Stimulated activated CD4-positive, alpha-beta T cell treated with anti-CD3 and anti-CD28 coated beads, Interleukin-1b, Interleukin-23, amount 100 ng/mL, for 24 hours (primary cell): ENCODE results near the gene EID2.

Experiments used
- DNase-seq, 4 experiments: peaks; one replicate each; pipeline ENCODE4 v3.0.0-alpha.2; 2020; ENCODE audit warnings: low read depth in 4 of 4, low spot score in 1 of 4

Gene EID2

GRCh38 chr19:39539165-39539517 lies 820 bp downstream of the EID2 start:
- no peak for DNase-seq

- DNase-seq = no peak
Measured at GRCh38 chr19:39533791-39534190, 6.2 kb downstream of the EID2 start.

- no peak for DNase-seq
Measured at GRCh38 chr19:39533003-39533512, 6.9 kb downstream of the EID2 start.

GRCh38 chr19:39532233-39533002 lies 7.5 kb downstream of the EID2 start, which contains the start of gene EID2B:
TSS of gene EID2B (minus strand) at chr19:39532852. CDS start at chr19:39532802, 50 bp downstream.
- DNase-seq = peak; percentile 88 to 96 (median 90)

GRCh38 chr19:39531834-39532232 lies 8.1 kb downstream of the EID2 start:
- DNase-seq = no peak

- DNase-seq = no peak
Measured at GRCh38 chr19:39525205-39525604, 14.8 kb downstream of the EID2 start.

- no peak for DNase-seq
Measured at GRCh38 chr19:39524495-39524894, 15.5 kb downstream of the EID2 start.

- no peak for DNase-seq
Measured at GRCh38 chr19:39520541-39521484, 19.1 kb downstream of the EID2 start.

GRCh38 chr19:39518975-39519374 lies 21.0 kb downstream of the EID2 start:
- no peak for DNase-seq

- DNase-seq = no peak
Measured at GRCh38 chr19:39518458-39518857, 21.5 kb downstream of the EID2 start.

GRCh38 chr19:39517432-39517831 lies 22.5 kb downstream of the EID2 start:
- DNase-seq = no peak

GRCh38 chr19:39516270-39516669 lies 23.7 kb downstream of the EID2 start:
- no peak for DNase-seq

- no peak for DNase-seq
Measured at GRCh38 chr19:39515551-39516191, 24.3 kb downstream of the EID2 start.

GRCh38 chr19:39514840-39515550 lies 25.0 kb downstream of the EID2 start, which contains the start of gene SELENOV:
TSS of gene SELENOV (plus strand) at chr19:39515139. CDS start at chr19:39515213, 74 bp downstream.
- DNase-seq = no peak

GRCh38 chr19:39512988-39513387 lies 27.0 kb downstream of the EID2 start:
- no peak for DNase-seq

- no peak for DNase-seq
Measured at GRCh38 chr19:39509233-39509632, 30.7 kb downstream of the EID2 start.

GRCh38 chr19:39508629-39509028 lies 31.3 kb downstream of the EID2 start:
- DNase-seq = no peak

- DNase-seq = no peak
Measured at GRCh38 chr19:39507715-39508364, 32.1 kb downstream of the EID2 start.

- peak in 3 of 4 experiments; percentile 23 to 63 (median 46) for DNase-seq
Measured at GRCh38 chr19:39506944-39507714, 32.8 kb downstream of the EID2 start.
